NCI-H446 (cell line): ENCODE results near the gene NFYC.

ENCODE experiments used
- DNase-seq, 2 experiments: peaks; one replicate each; lab custom pipeline; 2025; lab: John Stamatoyannopoulos, UW

The NFYC gene

DNA sequence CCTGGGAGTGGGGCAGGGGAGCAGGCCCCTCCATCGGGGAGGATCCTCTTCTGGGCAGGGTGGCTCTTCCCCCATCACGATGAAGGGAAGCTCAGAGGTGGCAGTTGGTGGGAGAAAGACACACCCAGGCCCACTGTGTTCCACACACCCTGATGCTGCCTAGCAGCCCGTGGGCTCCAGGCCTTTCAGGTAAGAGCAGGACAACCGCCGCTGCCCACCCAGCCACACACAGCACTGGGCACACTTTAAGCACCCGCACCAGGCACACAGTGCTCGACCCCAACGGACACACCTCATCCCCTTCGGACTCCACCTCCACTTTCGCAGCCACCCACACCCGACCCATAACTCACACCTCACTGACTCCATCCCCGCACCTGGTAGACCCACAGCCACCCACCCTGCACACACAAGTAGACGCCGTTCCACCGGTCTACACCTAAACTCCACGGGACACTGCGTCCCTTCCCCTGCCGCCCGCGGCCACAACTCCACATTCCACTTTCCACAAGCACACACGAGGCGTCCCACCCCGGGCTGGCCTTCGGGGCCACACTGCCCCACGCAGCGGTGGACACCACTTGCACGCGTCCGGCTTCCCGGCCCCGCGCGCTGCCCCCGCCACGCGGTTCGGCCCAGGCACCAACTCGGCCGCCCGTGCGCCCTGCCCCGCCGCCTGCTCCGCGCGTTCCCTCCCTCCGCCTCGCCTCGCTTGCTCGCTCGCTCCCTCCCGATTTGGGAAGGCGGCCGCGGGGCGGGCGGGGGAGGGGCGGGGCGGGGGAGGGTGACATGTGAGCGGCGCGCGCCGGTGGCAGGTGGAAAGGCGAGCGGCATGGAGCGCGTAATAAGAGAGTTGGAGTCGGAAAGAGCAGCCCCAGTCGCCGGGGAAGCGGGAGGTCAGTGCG lies 91.7 kb downstream of the NFYC start, which contains the start of gene KCNQ4:
TSS of gene KCNQ4 (plus strand) at position 787 of the 905 bp plus-strand sequence. CDS start 307 bp downstream, outside the sequence.
- peak in 1 of 2 experiments; percentile 69 for DNase-seq

DNA sequence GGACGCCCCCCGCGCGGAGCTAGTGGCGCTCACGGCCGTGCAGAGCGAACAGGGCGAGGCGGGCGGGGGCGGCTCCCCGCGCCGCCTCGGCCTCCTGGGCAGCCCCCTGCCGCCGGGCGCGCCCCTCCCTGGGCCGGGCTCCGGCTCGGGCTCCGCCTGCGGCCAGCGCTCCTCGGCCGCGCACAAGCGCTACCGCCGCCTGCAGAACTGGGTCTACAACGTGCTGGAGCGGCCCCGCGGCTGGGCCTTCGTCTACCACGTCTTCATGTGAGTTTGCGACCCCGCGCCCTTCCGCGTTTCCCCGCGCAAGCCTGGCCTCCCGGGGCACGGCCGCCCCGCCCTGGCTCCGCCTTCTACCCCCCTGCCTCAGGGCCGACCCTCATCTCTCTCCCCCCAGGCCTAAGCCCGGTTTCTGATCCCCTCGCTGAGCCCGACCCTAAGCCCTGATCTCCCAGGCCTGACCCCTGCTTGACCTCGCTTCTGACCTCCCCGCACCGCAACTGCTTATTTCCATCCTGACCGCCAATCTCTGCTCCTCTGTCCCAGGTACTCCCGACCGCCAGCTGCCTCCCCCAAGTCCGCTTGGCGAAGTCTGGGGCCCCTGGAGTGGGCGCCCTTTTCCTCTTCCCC lies 92.8 kb downstream of the NFYC start:
- no peak for DNase-seq

DNA sequence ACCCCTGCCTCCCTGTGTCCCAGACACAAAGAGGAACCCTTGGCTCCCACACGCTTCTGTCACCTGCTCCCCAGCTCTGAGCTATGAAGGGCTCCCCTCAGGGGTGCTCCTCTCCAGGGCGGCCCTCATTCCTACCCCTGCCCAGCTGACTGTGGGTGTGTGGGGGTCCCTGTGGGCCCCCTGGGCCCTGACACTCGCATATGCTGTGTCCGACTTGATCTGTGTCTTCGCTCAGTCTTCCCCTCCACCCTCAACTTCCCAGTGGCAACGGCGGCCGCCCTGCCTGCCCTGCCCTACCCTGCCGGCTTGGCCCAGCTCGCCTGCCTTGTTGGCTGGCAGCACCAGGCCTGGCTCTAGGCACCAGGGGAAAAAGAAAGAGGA lies 93.3 kb downstream of the NFYC start:
- DNase-seq: no peak

DNA sequence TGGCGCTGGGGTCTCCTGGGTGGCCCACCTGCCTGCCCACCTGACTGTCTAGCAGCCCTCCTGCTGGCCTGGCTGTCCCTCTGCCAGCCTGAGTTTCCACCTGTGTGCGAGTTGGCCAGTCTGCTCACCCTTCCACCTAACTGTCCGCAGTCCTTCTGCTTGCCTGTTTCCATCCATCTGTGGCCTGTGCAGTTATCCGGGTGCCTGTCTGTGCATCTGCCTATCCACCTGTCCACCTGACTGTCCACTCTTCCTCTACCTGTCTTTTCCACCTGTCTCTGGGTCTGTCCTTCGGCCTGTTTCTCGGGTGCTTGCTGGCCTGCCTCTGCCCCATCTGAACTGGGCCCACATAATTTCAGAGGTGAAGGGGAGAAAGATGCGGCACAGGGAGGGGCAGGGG lies 93.9 kb downstream of the NFYC start:
- DNase-seq: no peak

DNA sequence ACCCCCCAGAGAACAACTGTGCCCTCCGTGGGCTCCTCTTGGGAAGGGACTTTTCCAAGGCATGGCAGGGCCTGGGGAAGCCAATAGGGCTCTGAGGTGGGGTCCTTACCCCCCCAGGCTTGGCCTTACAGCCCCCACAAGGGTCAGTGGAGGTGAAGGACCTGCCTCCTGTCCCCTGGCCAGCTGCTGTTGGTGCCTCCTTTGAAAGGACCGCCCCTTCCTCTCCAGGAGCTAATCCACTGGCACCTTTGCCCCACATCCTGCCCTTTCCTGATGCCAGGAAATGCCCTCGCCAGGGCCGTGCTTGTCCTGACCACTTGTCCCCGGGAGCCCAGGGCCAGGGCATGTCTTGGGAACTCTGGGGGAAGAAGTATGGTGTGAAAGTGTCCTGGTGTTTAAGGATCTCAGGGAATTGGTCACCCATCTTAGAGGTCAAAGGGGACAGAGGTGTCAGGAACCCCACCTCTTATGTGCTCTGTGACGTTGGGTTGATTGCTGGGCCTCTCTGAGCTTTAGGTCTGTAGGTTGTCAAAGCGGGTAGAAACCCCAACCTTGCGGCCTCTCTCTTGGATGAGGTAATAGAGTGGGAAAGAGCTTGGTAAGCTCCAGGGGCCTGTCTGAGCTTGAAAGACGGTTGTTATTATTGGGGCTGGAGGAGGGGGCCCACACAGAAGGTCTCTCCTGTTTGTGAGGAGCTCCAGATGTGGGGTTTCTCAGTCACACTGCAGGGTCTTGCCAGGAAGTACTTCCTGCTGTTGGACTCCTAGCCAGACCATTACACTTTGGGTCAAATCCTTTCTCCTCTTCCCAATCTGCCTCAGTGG lies 94.9 kb downstream of the NFYC start:
- DNase-seq: no peak

DNA sequence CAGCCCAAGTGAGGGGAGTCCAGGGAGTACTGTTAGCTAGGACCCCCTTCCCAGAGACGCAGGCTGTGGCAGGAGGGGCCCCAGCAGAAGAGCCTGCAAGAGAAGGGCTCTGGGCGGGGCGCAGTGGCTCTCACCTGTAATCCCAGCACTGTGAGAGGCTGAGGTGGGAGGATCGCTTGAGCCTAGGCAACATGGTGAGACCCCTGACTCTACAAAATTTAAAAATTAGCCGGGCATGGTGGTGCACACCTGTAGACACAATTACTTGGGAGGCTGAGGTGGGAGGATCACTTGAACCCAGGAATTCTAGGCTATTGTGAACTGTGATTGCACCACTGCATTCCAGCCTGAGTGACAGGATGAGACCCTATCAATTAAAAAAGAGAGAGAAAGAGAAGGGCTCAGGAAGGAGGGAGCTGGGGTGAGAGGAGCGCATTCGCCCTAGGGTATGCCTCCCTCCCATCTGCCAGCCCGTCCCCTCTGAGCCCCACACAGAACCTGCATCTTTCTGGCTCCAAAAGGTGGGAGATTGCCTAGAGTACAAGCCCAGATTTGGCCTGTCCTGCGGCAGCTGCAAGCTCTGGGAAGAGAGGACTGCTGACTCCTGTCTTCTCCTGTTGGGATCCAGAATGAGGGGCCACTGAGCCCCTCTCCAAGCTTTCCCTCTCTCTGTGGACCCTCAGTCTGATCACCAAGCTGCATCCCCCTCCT lies 95.6 kb downstream of the NFYC start:
- no peak for DNase-seq

DNA sequence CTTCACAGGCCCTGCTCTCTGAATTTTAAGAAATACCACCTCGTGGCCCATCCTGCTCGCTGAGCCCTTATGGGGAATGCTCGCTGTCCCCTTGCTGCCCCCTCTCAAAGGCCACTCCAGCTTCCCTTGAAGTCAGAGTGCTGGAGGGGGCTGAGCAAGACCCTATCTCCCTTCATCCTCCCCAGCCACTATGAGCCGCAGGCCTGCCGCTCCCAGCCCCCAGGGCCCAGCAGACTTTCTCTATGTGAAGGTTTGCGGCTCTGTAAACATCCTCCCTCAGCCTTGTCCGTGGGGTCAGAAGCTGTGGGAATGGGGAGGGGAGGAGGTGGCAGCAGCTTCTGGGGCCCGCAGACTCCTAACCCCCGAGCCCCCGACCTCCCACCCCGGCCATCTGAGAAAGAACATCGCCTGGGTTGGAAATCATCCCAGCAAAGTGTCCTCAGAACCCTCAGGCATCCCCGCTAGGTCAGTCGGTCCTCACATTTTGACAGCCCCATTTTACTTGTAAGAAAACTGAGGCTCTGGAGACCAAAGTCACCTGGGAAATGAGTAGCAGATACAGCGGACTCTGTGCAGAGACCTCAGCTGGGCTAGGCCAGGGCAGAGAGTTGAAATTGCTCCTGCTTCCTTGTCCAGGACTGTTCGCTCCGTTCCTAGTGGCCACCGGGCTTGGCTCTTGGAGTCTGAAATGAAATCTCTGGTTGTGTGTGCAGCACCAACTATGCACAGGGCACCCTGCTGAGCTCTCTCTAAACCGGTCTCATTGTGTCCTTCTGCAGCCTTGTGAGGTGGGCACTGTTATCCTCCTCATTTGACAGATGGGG lies 96.4 kb downstream of the NFYC start:
- DNase-seq: no peak

DNA sequence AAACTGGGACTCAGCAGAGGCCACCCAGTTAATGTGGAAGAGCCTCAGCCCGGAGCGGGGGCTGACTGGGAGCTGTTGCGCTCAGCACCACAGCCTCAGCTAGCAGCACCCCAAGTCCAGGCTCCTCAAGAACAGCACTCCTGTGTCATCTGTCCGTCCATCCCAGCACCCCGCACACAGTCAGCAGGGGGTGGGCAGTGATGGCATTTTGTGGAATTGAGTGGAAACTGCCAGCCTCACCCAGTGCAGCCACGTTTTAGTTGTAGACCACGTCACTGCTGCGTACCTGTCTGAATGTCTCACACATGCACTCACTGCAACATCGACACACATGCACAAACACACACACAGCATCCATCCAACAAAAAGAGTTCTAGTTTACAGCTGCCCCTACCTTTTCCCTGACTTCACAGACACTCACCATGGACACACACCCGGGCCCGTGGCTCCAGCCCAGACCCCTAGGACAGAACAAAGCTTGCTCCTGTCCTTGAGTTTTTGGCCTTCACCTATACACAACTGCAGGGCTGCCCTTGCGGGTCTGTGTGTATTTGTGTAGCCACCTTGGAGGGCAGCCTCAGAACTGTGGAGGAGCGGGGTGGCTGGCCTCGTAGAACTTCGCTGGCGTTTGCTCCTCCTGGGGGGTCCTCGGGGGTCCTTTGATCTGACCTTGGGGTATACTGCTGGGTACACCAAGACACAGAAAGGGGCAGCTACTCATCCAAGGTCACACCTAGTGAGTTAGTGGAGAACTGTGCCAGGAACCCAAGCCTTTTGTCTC lies 97.2 kb downstream of the NFYC start:
- DNase-seq: no peak

DNA sequence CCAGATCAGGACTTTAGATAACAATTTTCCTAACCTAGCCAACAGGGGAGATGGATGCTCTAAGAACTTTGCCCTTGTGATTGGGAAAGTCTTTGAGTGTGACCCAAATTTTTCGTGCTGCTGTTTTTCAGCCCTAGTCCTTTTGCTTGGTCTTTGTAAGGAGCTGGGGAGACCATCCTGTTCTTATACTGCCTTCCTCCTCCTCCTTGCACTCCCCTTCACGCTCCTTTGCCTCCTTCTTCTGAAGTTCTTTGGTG lies 97.8 kb downstream of the NFYC start:
- no peak for DNase-seq

DNA sequence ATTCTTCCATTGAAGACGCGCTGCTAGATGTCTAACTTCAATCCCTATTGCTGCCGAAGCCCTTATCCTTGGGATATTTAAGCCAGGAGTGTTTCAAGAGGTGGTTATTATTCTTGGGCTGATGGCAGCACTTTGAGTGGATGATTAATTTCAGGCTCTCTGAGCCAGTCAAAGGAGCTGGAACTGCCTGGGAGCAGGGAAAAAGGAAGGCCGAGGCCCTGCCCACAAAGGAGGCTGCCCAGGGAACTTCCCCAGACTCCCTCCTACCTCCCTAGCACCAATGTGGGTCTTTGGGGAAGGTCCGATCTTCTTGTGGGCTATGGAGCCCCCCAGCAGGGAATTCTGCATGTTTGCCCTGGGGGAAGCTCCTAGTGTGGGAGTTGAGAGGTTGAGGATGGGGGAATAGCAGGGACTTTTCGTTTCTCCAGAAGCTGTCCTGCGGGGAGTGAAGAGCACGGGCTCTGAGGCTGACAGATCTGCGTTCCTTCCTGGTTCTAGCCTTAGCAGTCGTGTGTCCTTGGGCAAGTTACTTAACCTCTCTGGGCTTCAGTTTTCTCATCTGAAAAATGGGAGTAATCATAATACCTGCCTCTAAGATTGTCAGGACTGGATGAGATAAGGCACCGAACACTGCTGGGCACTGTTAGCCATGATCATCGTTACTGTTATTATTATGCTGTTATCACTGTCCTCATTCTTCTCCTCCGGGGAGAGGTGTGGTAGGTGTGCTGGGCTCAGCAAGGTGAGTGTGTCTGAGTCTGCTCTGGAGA lies 98.3 kb downstream of the NFYC start:
- DNase-seq: no peak

DNA sequence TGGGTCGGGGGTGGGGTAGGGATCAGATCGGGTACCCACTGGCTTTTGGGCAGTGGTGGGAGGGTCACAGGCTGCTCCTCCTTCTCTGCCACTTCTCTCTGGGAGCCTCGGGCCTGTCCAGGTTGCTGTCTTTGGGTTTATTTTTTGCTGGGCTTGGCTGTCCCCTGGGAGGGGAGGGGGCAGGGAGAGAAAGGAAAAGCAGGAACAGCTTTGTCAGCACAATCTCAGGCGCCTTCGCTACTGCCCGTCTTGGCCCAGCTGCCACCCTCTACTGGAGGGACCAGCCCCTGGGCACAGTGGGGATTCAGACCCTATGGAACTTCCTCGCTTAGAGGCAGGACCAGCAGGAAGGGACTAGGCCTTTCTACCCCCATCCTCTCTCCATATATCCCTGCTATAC lies 100.5 kb downstream of the NFYC start:
- no peak for DNase-seq

DNA sequence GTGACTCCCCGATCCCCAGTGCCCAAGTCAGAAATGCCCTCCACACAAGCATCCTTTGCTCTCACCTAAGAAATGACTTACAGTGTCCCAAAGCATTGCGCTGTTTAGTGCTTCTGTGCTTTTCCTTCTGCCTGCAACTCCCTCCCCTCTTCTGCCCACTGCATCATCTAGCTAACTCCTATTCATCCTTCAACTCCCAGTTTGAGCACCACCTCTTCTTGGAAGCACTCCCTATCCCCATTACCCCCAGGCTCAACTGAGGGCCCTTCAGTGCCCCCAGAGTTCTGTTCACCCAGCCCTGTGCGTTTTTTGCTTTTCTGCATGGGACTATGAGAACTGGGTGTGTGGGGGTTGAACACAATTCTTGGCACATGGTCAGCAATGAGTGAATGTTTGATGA lies 102.1 kb downstream of the NFYC start:
- DNase-seq: no peak

DNA sequence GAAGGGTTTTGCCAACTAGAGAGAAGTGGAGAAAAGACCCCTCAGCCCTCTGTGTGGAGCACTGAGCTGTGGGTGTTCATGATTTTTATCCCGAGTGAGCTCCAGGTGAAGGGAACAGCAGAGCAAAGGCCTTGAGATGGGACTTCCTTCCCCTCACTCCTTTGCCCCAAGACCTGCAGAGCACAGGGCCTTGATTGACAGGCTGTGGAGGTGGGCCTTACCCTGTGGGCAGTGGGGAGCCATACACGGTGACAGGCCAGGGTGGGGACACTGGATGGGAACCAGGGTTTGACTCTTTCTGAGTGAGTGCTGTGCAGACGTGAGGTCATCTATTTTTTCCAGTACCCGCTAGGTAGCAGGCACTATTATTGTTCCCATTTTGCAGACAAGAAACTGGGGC lies 102.5 kb downstream of the NFYC start:
- no peak for DNase-seq

DNA sequence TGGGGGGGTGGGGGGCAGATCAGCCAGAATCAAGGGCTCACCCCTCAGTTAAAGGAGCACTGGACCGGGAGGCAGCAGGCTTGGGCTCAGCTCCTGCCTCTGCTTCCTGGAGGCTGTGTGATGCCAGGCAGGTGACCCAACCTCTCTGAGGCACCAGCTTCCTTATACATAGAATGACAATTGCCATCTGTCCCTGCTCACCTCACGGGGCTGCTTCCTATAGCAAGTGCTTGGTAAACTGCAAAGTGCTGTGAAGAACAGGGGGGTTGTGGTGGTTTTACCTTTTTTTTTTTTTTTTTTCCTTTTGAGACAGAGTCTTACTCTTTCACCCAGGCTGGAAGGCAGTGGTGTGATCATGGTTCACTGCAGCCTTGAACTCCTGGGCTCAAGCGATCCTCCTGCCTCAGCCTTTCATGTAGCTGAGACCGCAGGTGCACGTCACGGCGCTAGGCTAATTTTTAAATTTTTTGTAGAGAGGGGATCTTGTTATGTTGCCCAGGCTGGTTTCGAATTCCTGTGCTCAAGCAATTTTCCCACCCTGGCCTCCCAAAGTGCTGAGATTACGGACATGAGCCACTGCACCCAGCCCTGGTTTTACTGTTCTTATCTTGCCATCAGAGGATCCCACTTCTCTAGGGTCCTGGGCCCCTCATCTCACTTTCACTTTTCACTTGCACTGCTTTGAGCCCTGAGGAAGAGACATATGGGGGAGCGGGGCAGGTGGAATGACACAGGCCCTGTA lies 103.6 kb downstream of the NFYC start:
- no peak for DNase-seq

DNA sequence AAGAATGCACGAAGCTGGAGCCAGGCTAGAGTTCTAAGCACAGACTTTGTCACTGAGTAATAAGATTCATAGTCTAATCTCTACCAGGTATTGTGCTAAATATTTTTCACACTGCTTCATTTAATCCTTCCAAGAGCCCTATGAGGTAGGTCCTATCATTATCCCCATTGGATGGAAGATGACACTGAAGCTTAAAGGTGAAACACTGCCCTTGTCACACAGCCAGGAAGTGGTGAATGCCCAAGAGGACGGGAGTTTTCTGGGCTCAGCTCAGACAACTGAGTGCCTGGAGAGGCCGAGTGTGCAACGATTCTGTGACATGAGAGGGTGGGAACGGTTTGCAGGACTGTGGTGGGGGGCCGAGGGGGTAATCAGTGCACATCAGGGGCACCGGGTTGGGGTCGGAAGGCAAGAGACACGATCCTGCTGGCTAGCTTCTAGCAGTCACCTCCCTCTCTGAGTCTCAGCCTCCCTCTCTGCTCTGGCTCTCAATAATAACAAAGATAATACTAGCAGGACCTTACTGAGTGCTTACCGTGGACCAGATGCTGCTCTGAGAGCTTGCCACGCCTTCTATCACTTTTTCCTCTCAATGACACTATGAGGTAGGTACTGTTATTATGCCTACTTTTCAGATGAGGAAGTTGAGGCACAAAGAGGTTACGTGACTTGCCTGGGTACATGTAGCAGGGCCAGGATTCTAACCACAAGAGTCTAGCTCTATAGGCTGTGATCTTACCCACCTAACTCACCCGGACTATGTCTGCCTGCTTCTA lies 104.5 kb downstream of the NFYC start:
- no peak for DNase-seq

DNA sequence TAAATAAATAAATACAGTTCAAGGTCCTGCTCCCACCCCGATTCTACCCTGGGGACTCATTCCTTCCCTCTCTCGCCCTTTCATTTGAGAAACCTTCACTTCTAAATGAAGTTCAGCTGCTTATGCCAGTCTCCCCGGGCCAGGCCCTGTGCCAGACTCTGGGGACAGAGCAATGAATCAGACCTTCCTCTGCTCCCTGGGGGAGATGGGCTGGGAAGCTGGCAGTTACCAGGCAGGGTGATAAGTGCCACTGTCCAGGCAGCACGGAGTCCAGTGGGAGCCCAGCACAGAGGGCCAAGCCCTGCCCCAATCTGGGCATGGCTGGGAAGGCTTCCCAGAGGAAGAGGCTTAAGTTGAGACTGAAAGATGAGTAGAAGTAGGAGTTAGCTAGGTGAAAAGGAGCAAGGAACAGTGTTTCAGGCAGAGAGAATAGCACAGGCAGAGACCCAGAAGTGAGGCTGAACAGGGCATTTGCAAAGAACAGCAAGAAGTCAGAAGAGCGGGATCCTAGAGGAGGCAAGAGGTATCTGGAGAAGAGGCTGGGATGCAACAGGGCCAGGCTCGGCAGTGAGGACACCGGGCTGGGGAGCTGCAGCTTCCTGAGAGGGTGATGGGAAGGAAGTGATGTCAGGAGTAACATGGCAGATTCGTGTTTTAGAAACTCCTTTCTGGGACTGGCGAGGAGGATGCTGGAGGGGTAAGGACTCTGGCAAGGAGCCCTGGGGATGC lies 105.6 kb downstream of the NFYC start:
- DNase-seq: no peak

DNA sequence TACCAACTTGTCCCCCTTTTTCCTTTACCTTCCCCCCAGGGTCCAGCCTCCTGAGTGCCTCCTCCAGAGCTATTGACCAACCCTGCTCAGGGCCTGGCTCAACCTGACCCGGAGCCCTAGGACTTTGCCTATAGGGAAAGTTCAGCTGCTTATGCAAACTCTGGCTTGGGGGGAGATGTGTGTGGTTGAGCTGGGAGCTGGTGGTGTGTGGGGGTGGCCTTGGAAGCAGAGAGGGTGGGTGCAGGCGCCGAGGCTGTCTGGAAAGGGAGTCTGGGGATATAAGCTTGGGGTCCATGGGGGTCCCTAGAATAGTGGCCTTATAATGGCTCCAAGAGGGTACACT lies 106.1 kb downstream of the NFYC start:
- no peak for DNase-seq
